ENCODE data around the gene SLC6A19.

Gene SLC6A19

DNA sequence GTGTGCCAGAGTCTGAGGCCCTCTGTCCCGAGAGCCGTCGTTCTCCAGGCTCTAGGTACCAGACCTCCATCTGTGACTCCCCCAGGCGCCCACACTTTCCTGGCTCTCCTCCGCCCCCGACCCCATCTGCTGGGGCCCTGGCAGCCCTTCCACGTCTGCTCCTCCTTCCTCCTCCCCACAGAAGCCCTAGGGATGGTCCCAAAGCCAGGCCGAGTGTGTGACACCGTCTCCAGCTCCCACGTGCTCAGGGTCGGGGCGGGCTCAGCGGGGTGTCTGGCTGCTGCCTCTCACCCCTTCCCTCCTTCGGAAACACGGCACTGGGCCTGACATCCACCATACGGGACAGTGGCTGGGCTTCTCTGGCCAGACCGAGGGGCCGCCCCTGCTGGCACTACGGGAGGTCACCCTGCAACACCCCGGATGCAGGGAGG lies 20.5 kb upstream of the SLC6A19 start:
- DNase-seq: no peak
- no peak for TF ChIP-seq GATA1 (IDR thresholded peaks at IDR 0.05; ENCODE audit: low read depth, low read length)
- no peak for TF ChIP-seq POLR2A (IDR thresholded peaks at IDR 0.05; ENCODE audit: low read length)

DNA sequence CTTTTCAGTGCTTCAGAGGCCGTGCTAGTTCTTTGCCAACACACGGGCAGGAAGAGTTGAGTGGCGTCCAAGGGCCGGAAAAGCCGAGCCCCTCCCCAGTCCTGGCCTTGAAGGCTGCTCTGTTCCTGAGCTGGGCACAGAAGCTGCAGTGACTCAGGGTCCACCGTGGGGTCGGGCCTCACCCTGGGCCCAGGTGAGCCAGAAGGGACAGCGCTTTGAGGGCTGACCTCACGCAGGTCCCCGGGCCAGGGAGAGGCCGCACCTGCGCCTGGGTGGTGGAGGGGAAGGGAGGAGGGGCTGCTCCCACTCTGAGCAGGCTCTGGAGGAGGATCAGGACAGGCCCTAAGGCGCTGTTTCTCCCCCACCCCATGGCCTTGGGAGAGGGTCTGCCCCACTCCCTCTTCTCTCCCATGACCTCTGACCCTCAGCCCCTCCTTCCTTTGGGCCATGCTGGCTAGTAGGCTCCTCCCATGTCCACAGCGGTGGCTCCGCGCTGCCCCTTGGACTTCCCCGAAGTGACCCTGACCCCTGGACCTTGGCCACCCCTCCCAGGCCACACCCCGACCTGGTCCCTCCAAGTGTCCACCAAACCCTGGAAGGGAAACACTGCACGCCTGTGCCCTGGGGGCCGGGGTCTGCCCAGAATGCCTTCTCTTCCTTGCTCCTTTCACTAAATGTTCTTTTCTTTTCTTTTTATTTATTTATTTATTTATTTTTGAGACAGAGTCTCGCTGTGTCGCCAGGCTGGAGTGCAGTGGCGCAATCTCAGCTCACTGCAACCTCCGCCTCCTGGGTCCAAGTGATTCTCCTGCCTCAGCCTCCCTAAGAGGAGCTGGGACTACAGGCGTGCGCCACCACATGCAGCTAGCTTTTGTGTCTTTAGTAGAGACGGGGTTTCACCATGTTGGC lies 19.7 kb upstream of the SLC6A19 start:
- no peak for TF ChIP-seq GATA1 (IDR thresholded peaks at IDR 0.05; ENCODE audit: low read depth, low read length)
- TF ChIP-seq POLR2A (IDR thresholded peaks at IDR 0.05; ENCODE audit: low read length): no peak
- DNase-seq: no peak

DNA sequence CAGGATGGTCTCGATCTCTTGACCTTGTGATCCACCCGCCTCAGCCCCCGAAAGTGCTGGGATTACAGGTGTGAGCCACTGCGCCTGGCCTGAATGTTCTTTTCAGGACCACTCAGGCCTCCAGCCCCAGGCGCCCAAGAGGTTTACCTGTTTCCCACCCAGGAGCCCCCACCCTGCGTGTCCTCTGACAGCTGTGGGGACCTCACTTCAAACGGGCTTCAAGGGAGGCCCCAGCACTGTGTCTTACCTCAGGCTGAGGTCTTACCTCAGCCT lies 19.1 kb upstream of the SLC6A19 start:
- DNase-seq: no peak
- TF ChIP-seq POLR2A (IDR thresholded peaks at IDR 0.05; ENCODE audit: low read length) (no peak), GATA1 (IDR thresholded peaks at IDR 0.05; ENCODE audit: low read depth, low read length) (no peak)

DNA sequence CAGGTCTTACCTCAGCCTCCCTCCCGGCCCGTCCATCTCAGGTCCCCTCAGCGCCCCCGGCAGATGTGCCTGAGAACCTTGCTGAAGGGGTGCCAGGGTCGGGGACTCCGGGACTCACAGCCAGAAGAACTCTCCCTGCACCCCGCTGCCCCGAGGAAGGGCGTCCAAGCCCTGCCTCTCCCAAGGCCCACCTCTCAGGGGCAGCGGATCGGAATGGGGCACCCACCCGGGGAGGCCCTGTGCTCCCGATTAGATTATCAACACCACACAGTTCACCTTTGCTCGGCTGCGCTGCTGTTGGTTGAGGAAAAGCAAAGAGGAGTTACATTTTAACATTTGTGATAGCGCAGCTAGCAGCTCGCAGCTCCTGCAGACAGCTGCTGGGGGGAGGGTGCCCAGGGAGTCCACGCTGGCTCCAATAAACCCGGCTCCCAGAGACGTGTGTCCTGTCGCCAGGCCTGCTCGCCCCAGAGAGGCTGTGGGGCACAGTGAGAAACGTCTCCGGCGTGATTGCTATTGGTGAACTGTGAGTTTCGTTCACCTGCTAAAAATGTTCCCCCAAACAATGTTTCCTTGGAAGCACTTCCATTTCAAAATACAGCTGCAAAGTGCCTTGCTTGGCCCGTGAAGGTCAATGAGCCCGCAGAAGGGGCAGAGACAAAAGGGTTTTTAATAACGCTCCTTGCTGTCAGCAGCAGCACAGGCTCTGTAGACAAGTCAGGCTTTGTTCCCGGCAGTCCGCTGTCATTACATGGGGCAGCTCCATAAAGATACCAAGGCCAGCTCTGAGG lies 18.6 kb upstream of the SLC6A19 start:
- TF ChIP-seq POLR2A (IDR thresholded peaks at IDR 0.05; ENCODE audit: low read length) (no peak), GATA1 (IDR thresholded peaks at IDR 0.05; ENCODE audit: low read depth, low read length) (no peak)
- no peak for DNase-seq

DNA sequence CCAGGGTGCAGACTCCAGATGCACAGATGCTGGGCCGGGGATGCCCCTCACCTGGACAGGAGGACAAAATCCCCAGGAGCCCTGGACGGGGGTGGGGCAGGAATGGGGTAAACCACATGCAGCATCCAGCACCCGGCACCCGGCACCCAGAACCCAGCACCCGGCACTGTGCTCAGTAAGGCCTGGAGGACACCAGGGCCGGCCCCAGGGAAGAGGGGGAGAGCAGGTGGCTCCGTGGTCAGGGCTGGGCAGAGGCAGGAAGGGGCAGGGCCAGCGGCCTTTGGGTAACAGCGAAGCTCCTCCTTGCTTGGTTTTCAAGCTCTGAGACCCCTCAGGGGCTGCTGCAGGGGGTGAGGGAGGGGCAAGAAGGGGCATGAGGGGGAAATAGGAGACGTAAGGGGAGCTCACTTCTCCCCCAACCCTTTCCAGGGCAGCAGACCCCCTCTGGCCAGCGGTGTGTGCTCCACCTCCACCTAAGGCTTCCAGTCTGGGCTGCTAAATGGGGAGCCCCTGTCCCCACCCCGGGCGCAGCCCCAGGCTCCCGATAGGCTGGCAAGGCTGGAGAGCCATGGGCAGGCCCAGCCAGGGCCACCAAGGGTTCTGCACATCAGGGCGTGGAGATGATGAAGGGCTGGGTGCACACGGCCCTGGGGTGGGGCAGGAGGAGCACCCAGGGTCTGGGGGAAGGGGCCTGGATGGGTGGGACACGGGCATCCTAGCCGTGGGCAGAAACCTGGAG lies 17.8 kb upstream of the SLC6A19 start:
- no peak for DNase-seq
- TF ChIP-seq POLR2A (IDR thresholded peaks at IDR 0.05; ENCODE audit: low read length): no peak
- TF ChIP-seq GATA1 (IDR thresholded peaks at IDR 0.05; ENCODE audit: low read depth, low read length): no peak

DNA sequence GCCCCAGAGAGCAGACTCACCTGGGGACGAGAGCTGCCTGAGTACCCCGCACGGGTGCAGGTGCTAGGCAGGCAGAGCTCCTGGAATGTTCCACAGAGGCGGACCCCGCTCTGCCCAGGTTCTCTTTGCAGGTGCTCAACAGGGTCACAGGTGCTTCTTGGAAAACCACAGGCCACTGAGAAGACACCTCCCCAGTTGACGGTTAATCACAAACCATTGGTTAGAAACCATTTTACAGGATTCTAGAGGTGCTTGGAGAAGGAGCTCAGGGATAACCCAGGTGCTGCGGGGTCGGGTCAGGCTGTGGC lies 17.3 kb upstream of the SLC6A19 start:
- no peak for DNase-seq
- TF ChIP-seq GATA1 (IDR thresholded peaks at IDR 0.05; ENCODE audit: low read depth, low read length) (no peak), POLR2A (IDR thresholded peaks at IDR 0.05; ENCODE audit: low read length) (no peak)

DNA sequence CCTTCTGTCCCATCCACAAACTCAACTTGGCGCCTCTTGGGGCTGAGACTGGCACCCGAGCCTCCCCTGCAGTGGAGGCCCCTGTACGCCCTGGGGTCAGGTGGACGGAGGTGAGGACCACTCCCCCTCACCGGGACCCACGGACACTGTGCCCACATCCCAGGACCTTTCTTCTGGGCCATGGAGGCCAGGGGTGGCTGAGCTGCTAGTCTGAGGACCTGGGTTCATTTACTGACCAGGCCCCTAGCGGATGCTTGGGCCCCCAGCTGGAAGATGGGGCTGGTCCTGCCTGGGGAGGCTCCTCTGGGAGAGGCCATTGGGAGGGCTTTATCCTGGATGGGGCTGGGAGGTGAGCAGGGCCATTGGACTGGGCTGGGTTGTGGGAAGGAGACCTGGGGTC lies 16.9 kb upstream of the SLC6A19 start:
- TF ChIP-seq POLR2A (IDR thresholded peaks at IDR 0.05; ENCODE audit: low read length) (no peak), GATA1 (IDR thresholded peaks at IDR 0.05; ENCODE audit: low read depth, low read length) (no peak)

DNA sequence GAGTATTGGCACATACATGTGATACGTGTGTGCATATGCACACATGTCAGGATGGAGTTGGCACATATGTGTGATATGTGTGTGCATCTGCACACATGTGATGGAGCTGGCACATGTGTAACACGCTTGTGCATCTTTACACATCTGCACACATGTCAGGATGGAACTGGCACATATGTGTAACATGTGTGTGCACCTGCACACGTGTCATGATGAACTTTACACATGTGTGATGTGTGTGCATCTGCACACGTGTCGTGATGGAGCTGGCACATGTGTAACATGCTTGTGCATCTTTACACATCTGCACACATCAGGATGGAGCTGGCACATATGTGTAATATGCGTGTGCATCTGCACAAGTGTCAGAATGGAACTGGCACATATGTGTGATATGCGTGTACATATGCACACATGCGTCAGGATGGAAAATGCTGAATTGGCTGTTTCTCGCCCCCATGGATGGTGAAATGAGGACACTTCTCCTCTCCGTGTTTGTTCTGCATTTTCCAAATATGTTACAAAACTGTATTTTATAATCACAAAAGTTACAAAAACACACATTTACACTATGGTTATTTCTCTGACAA lies 16.3 kb upstream of the SLC6A19 start:
- no peak for TF ChIP-seq GATA1 (IDR thresholded peaks at IDR 0.05; ENCODE audit: low read depth, low read length)
- no peak for TF ChIP-seq POLR2A (IDR thresholded peaks at IDR 0.05; ENCODE audit: low read length)
- no peak for DNase-seq

More for the DNA sequence above, 16.9 kb upstream of the SLC6A19 start:
- DNase-seq: no peak

DNA sequence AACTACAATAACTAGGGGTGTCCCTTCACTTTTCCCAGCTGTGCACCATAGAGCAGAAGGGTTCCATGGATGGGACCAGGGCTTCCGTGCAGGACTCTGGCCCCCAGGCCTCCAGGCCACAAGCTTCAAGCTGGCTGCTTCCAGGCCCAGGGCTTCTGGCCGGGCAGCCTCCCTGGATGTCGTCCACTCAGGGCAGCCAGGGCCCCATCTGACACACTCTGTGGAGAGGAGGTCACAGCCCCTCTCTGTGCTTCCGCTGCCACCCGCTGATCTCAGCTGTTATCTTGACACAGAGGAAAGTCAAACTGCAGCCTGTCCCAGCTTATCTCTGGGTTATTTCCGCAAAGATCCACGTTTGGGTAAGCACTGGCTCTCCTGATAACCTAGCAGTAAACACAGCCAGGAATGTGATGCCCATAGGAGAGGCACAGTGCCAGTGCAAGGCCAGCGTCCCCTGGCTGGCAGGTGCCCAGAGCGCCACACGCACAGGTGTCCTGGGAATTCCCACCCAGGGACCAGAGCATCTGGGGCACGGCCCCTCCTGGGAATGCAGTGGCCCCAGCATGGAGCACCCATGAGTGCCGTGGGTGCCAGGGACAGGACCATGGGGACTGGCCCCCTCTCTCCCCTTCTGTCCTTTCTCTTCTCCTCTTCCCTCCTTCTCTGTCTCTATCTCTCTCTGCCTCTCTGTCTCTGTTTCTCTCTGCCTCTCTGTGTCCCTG lies 15.6 kb upstream of the SLC6A19 start:
- peak; percentile 71 to 85 for DNase-seq
- no peak for TF ChIP-seq GATA1 (IDR thresholded peaks at IDR 0.05; ENCODE audit: low read depth, low read length)
- TF ChIP-seq POLR2A (IDR thresholded peaks at IDR 0.05; ENCODE audit: low read length): no peak

DNA sequence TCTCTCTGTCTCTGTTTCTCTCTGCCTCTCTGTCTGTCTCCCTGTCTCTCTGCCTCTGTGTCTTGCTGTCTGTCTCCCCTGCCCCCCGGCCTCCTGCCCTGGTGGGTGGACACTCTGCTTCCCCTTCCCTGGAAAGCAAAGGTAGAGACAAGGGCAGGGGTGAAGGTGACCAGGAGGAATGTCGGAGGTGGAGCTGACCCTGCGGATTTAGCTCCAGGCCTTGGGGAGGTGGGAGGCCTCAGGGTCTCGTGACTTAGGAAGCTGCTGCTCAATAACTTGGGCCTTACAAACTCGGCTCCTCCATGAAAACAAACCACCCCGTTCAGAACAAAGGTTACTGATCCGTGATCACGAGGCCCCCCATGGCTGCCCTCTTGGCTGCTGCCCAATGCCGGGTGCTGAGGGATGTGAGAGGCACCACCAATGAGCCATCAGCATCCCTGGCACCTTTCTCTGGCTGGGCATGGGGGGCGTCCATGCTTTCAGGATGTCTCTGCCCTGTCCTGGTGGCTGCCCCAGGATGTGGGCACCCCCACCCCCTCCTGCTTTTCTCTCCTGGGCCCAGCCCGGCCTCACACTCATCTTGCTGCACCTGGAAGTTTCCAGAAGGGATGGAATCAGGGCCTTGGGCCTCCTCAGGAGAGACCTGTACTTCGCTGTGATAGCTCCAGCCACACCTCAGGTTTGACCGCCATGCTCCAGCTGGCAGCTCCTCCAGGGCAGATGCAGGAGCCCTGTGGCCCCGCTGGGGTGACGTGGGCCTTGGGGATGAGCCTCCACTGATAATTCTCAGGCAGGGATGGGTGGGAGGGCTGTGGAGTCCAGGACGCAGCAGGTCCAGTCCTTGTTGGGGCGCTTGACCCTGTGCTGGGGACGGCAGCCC lies 14.8 kb upstream of the SLC6A19 start:
- DNase-seq: no peak
- TF ChIP-seq GATA1 (IDR thresholded peaks at IDR 0.05; ENCODE audit: low read depth, low read length): no peak
- no peak for TF ChIP-seq POLR2A (IDR thresholded peaks at IDR 0.05; ENCODE audit: low read length)

DNA sequence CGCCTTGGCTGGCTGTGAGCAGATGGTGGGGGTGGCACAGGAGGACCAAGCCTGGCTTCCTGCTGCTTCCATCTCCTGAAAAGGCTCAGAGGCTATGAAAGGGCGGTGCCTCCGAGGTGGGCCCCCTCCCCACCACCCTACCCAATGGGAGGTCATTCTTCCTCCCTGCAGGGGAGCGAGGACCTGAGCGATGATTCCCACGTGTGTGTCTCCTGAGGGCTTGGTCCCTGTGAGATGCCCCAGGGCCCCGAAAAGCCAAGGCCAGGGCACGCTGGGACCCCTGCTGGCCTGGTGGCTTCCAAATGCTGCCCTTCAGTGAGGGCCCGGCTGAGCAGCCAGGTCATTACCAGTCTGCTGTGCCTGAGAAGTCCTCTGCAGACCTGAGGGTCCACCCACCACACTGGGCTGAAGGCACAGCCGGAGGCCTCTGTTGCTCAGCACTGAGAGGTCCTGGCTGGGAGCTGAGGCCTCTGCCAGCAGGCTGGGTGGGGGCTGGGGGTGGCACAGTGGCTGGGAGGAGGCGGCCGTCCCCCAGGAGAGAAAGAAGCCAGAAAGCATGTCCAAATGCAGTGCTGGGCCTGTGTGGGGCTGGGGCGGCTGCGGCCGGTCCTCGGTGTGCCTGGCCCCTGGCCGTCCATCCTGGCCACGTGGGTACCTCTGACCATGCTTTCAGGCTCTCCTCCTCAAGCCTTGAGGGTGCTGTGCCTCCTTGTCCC lies 14.0 kb upstream of the SLC6A19 start:
- no peak for TF ChIP-seq GATA1 (IDR thresholded peaks at IDR 0.05; ENCODE audit: low read depth, low read length)
- TF ChIP-seq POLR2A (IDR thresholded peaks at IDR 0.05; ENCODE audit: low read length): no peak
- no peak for DNase-seq

DNA sequence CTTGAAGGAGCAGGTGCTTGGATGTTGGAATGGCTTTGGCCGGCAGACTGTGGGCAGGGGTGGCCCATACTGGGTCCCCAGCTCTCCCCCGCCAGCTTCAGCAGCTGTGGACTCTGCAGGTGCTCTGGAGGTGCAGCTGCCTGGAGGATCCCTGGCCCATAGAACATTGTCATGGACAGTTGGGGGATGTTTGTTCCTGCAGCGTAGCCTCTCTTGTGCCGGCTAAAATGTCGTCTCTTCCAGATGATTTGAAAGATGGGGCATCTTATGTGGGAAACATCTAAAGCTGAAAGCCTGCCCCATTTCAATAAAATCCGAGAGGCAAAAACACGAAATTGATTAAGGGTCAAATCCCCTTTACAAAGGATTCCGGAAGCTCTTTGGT lies 13.5 kb upstream of the SLC6A19 start:
- no peak for DNase-seq
- TF ChIP-seq POLR2A (IDR thresholded peaks at IDR 0.05; ENCODE audit: low read length) (no peak), GATA1 (IDR thresholded peaks at IDR 0.05; ENCODE audit: low read depth, low read length) (no peak)

Data from erythroblast (primary cell).